ENCODE results near the gene SIPA1L3. TPM values are rescaled to one million over a fixed set of nuclear protein-coding genes. Genes with fewer than 3 reads are reported as not detected.
A peak's percentile ranks its signal among the peaks of the same experiment; 100 is the strongest.

SIPA1L3 gene
- total and polyA plus RNA-seq, 2 of the 13 experiments (the other 11 are each of a cell fraction or from before 2014, with no cell fraction given) = 5.5 to 7.7 TPM

- TF ChIP-seq ZNF34 (CRISPR knock-in tag; IDR thresholded peaks at IDR 0.05; ENCODE audit: borderline replicate concordance) (no peak), ZNF460 (CRISPR knock-in tag; IDR thresholded peaks at IDR 0.05; ENCODE audit: borderline replicate concordance) (no peak), SKIL (CRISPR knock-in tag; IDR thresholded peaks at IDR 0.05; ENCODE audit: borderline replicate concordance) (0 out of 2 replicates have a peak, but pooled peaks have one; percentile 27), KDM5B (CRISPR knock-in tag; IDR thresholded peaks at IDR 0.05; ENCODE audit: borderline replicate concordance) (peak; percentile 40; the same call in 1 of the 2 replicates), HNF4A (CRISPR knock-in tag; IDR thresholded peaks at IDR 0.05) (peak; percentile 71), ZNF446 (CRISPR knock-in tag; IDR thresholded peaks at IDR 0.05) (no peak), ZNF263 (CRISPR knock-in tag; IDR thresholded peaks at IDR 0.05) (peak; percentile 99), CCAR2 (optimal IDR thresholded peaks at IDR 0.05; ENCODE audit: low read depth, low read length) (no peak), ZEB1 (IDR thresholded peaks at IDR 0.05; ENCODE audit: insufficient replicate concordance, low read depth) (no peak), JARID2 (CRISPR knock-in tag; IDR thresholded peaks at IDR 0.05; ENCODE audit: insufficient replicate concordance) (no peak), ZBTB49 (CRISPR knock-in tag; IDR thresholded peaks at IDR 0.05; ENCODE audit: borderline replicate concordance) (no peak), NR2C2 (CRISPR knock-in tag; IDR thresholded peaks at IDR 0.05; ENCODE audit: borderline replicate concordance) (no peak), ZMYM4 (CRISPR knock-in tag; IDR thresholded peaks at IDR 0.05) (no peak), ZBTB7B (CRISPR knock-in tag; IDR thresholded peaks at IDR 0.05) (no peak), RBFOX2 (IDR thresholded peaks at IDR 0.05; ENCODE audit: low read depth, low read length) (no peak), ZNF280B (CRISPR knock-in tag; IDR thresholded peaks at IDR 0.05; ENCODE audit: borderline replicate concordance) (no peak), ZNF225 (CRISPR knock-in tag; IDR thresholded peaks at IDR 0.05) (no peak), ZBTB8A (CRISPR knock-in tag; IDR thresholded peaks at IDR 0.05; ENCODE audit: borderline replicate concordance, low read depth) (no peak), ZNF143 (CRISPR knock-in tag; IDR thresholded peaks at IDR 0.05) (no peak)
Observed at GRCh38 chr19:37988758-37989635, 82.0 kb downstream of the SIPA1L3 start (continued).
